ENCODE measurements around the gene KLF1.

DNA sequence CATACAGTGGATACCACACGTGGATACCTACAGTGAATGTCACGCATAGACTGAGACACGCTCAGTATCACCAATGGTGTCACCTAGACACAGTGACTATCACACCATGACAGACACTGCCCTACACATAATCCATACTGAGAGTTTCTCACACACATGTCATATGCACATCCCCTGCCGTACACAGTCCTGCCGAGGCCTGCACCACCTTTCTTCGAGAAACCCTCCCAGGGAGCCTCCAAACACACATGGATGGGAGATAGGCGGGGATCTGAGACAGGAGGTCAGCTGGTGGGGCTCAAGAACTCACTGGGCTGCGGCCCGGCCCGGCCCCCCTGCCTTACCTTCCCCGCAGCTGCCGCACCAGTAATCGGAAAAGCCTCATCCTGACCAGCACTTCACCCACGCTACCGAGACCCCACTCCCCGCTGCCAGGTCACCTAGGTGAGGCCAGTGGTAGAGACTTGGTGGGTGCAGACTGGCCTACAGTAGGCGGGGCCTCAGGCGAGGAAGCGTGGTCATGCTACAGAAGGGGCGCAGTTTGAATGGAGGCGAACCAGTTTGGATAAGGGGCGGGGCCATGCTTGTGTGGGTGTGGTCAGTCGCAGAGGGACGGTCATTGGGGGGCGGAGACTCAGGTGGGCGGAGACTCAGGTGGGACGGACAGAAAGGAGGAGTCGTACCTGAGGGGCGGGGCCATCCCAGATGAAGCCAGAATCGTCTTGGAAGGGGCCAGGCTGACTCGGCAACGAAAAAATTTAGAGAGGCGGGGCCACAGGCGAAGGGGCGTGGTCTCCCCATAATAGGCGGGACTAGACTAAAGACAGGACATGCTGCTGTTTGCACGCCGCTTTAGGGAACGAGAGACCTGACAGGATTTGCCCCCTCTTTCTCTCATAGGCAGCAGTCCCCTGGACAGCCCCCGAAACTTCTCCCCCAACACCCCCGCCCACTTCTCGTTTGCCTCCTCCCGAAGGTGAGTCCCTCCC is 46.6 kb downstream of the KLF1 start:
- TF ChIP-seq ETV6 (conservative IDR thresholded peaks at IDR 0.05 in 1 of 2, IDR thresholded peaks at IDR 0.05 in 1 of 2; ENCODE audit: borderline replicate concordance in 1 of 2, low read depth in 1 of 2), result no peak
- no peak for TF ChIP-seq ZNF274 (IDR thresholded peaks at IDR 0.05; ENCODE audit: insufficient read depth, insufficient read length)
- TF ChIP-seq, protein P1, sequence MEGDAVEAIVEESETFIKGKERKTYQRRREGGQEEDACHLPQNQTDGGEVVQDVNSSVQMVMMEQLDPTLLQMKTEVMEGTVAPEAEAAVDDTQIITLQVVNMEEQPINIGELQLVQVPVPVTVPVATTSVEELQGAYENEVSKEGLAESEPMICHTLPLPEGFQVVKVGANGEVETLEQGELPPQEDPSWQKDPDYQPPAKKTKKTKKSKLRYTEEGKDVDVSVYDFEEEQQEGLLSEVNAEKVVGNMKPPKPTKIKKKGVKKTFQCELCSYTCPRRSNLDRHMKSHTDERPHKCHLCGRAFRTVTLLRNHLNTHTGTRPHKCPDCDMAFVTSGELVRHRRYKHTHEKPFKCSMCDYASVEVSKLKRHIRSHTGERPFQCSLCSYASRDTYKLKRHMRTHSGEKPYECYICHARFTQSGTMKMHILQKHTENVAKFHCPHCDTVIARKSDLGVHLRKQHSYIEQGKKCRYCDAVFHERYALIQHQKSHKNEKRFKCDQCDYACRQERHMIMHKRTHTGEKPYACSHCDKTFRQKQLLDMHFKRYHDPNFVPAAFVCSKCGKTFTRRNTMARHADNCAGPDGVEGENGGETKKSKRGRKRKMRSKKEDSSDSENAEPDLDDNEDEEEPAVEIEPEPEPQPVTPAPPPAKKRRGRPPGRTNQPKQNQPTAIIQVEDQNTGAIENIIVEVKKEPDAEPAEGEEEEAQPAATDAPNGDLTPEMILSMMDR (IDR thresholded peaks at IDR 0.05 in 2 of 3, conservative IDR thresholded peaks at IDR 0.05 in 1 of 3; ENCODE audit: control insufficient read depth in 2 of 3, extremely low read depth in 1 of 3, insufficient read depth in 1 of 3, low read depth in 3 of 3, low read length in 3 of 3), result no peak
- TF ChIP-seq, protein P2, sequence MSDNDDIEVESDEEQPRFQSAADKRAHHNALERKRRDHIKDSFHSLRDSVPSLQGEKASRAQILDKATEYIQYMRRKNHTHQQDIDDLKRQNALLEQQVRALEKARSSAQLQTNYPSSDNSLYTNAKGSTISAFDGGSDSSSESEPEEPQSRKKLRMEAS (IDR thresholded peaks at IDR 0.05; ENCODE audit: low read depth, low read length), result no peak
- no peak for TF ChIP-seq TAF1 (IDR thresholded peaks at IDR 0.05; ENCODE audit: borderline replicate concordance, low read depth, low read length)
- TF ChIP-seq MTA3 (IDR thresholded peaks at IDR 0.05; ENCODE audit: borderline replicate concordance, low read length), result no peak
- no peak for TF ChIP-seq EZH2 (IDR thresholded peaks at IDR 0.05; ENCODE audit: borderline replicate concordance, control insufficient read depth, low read depth, low read length)
- TF ChIP-seq CEBPB (IDR thresholded peaks at IDR 0.05; ENCODE audit: borderline replicate concordance in 1 of 2, low read depth in 2 of 2, low read length in 2 of 2), result no peak
- no peak for TF ChIP-seq NR2F1 (conservative IDR thresholded peaks at IDR 0.05)
- no peak for TF ChIP-seq PML (IDR thresholded peaks at IDR 0.05; ENCODE audit: low read length)
- TF ChIP-seq CREM (IDR thresholded peaks at IDR 0.05; ENCODE audit: low read depth), result no peak
- no peak for TF ChIP-seq NFYA (IDR thresholded peaks at IDR 0.05; ENCODE audit: borderline replicate concordance, low read depth, low read length)
- TF ChIP-seq, protein P3, sequence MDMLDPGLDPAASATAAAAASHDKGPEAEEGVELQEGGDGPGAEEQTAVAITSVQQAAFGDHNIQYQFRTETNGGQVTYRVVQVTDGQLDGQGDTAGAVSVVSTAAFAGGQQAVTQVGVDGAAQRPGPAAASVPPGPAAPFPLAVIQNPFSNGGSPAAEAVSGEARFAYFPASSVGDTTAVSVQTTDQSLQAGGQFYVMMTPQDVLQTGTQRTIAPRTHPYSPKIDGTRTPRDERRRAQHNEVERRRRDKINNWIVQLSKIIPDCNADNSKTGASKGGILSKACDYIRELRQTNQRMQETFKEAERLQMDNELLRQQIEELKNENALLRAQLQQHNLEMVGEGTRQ (IDR thresholded peaks at IDR 0.05; ENCODE audit: borderline replicate concordance, low read depth, low read length), result no peak
- TF ChIP-seq EP300 (IDR thresholded peaks at IDR 0.05; ENCODE audit: borderline replicate concordance in 1 of 2, control insufficient read depth in 1 of 2, low read depth in 2 of 2, low read length in 2 of 2), result no peak
